GM20431 (cell line): ENCODE data around the gene SEMA3F.

Experiments
- in situ Hi-C: fragments of 300-500 bp; cut with MseI, MboI; formaldehyde crosslinking; loops from one replicate; pipeline ENCODE4 v1.15.0; 2020; ENCODE audit warnings: low sequenced_read_pairs; ENCODE audit not compliant: unreplicated experiment

The SEMA3F gene

GRCh38 chr3:50130436-50130835 is 24.7 kb upstream of the SEMA3F start:
- in situ Hi-C loops: no loop called here

GRCh38 chr3:50132421-50133282 is 22.5 kb upstream of the SEMA3F start:
- in situ Hi-C loops: no loop called here

DNA sequence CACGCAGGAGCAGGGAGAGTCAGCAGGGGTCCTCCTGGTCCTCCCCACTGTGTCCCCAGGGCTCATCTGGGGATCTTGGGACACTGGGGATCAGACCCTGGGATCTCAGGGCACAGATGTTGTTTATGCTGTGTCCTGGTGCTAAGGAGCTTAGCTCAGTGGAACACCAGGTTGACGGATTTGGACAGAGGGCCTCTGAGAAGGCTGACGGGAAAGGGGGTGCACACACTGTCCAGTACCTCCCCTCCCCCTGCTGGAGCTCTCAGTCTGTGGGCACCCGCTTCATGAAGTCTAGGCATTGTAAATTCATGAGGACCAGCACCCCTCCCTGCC is 21.9 kb upstream of the SEMA3F start:
- in situ Hi-C loops: no loop called here

DNA sequence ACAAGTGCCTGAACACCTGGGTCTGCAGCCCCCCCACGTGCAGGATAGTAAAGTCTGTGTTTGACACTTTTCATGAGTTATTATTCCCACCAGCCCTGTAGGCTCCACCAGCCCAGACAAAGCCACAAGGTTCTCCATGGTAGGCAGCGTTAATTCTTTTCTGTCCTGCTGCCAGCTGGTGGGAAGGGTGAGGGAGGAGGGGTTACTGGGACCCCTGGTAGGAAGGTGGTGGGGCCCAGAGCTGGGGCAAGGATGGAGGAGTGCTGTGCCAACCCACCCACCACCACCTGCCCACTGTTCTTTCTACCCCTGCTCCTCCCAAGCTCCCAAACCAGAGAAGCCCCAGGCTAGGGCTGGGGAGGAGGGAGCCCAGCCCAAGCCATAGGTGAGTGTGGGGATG is 20.8 kb upstream of the SEMA3F start:
- in situ Hi-C loops: no loop called here

- in situ Hi-C loops: no loop called here
Observed at GRCh38 chr3:50135964-50136363, 19.2 kb upstream of the SEMA3F start.

DNA sequence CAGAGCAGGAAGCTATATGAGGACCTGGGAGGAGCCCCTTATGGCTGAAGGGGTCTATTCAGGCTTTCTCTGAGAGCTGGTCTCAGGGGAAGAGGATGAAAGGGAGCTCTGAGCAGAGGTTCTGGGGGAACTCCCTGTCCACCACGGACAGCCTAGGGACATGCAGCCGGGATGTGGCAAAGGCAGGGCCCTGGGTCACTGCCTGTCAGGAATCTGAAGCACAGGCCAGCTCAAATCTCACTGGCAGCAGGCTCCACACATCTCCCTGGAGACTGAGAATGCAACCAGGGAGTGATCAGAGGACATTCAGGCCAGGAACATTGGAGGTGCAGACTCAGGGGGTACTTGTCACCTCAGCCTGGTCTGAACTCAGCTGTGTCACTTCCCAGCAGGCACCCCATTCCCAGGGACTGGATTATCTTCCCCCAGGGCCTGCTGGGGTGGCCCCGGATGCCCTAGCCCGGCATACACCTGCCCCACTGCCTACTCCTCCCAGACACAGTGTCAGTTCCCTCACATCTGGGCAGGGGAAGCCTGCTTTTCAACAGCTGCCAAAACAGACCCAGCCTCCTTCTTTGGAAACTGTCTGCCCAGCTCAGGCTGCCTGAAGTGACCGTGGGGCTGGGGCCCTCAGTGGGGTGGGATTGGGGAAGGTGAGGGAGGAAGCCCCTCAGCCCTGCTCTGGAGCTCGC is 18.3 kb upstream of the SEMA3F start:
- in situ Hi-C loops: no loop called here

GRCh38 chr3:50137531-50137930 is 17.6 kb upstream of the SEMA3F start:
- in situ Hi-C loops: no loop called here

DNA sequence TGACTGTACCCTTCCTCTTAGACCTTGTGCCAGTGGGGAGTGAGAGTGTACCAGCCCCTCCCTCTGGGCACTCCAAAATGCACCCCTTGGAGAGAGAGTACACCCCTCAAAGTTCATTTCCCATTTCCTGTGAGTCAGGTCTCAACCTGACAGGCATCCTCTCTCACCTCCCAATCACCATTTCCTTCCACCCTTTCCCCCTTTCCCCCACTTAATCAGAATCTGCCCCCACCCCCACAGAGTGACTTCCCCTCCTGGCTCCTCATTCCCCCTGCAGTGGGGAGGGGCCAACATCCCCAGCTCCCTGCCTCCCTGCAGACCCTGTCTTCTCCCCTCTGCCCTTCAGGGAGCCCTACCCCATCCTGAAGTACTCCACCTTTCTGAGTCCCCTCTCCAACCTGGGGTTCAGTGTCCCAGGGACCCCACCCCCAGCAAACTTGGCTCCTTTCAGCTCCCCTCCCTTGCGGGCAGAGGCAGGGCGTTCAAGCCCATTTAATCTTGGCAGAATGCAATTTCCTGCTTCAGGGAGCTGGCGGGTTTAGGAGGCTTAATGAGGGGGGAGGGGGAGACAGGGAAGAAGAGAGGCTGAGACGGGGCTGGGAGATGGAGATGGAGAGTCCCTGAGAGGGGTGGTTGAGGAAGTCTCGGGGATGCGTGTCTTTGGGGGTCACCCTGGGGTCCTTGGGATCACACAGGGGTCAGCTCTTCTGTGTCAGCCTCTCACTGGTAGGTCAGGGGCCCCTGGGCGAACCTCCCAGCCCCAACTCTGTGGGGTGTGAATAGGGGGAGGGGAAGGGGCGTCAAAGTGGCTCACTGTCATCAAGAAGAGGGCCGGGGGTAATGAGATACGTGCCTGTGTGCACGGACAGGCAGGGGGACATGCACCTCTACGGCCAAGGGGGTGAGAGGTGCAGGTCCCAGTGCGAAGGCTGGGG is 16.6 kb upstream of the SEMA3F start:
- in situ Hi-C loops: no loop called here

DNA sequence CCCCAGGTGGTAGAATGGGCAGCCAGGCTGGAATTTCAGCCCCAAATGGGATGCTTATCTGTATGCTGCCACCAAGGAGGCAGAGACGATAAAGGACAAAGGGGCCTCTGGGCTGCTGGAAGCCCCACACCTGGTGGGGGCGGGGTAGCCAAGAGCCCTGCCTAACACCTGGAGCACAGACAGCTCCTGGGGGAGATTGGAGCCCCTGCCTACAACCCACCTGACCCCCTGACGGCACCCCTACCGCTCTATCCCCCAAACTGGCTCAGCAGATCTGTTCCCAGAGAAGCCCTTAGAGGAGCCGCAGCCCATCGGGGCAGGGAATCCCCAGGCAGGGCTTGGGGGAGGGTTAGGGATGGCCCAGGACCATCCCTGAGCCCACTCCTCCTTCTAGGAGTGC is 15.8 kb upstream of the SEMA3F start:
- in situ Hi-C loops: no loop called here

DNA sequence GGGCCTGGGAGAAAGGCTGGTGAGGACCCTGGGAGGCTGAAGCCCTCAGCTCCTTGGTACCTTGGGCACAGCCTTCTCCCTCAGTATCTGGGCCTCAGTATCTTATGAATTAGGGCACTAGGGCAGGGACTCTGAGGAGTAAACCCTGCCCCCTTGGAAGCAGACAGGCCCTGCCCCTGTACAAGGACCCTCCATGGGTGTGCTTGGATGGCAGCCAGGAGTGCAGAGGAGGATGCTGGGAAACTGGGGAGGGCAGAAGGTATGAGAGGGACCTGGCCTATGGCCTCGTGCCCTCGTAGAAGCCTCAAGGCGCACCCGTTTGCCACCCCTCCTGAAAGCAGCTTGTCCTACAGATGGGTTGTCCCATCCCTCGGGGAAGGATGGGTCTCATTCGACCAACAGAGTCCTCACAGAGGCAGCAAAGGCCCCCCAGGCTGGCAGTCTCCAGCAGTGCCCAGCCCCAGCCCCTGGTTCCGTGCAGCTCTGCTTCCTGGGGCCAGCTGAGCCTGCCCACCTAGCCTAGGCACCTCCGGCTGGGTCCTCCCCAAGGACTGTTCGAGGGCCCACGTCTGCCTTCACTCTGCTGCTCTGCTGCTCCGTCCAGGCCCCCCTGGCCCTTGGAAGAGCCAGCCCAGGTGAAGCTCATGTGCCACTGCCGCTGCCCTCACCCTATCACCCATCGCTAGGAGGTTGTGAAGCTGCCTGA is 15.3 kb upstream of the SEMA3F start:
- in situ Hi-C loops: no loop called here

DNA sequence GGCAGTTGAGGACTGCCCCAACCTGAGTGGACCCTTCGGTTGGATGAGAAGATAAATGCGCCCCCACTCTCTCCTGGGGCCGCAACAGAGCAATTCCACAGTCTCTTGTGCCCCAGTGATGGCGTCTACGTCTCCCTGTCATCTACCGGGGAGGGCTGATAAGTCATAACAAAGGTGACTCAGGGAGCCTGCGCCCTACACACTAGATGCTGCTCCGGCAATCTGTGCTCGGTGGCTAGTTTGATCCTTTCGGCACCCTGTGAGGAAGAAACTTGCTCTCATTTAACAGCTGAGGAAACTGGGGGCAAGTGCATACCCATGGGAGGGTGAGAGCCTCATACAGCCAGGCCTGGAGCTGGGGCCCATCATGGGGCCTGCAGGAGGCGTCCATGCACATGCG is 14.1 kb upstream of the SEMA3F start:
- in situ Hi-C loops: no loop called here

DNA sequence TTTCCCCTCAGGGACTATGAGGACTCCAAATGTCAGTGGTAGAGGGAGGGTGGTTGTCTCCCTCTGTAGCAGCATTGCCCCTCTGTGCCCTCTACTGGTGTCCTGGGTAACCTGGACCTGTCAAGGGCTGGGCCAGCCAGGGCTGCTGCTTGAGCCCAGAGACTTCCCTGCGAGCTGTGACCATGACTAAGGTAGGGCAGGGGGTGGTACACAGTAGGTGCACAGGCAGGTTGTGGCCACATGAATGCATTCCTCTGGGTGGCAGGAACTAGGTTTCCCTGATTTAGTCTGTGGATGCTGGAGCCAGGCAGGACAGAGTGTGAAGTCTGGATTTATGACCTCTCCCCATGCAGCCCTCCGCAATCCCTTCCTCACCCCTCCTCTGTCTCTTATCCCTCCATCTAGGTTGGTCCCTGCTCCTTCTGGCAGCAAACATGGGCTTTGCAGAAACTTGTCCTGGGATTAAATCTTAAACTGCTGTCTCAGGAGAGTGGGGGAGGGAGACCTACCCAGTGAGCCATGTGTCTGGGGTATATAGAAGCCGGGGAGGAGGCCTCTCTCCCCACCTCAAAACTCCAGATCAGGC is 8.7 kb upstream of the SEMA3F start:
- in situ Hi-C loops: no loop called here

DNA sequence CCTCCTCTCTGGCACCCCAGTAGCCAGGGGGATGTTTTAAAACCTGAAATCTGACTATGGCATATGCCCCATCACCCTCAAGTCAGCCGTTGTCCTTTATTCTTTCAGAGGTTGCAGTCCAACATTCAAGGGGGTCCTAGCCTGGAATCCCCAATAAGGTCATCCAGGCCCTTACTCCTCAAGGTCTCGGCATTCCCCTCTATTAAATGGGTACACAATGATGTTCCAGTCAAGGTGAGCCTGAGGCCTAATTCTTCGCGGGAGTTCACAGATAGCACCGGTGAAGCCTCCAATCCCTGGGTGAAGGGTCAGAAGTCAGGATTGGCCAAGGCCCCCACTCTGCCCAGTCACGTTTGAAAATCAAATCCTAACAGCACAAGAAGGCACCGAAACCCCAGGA is 8.1 kb upstream of the SEMA3F start:
- in situ Hi-C loops: no loop called here

DNA sequence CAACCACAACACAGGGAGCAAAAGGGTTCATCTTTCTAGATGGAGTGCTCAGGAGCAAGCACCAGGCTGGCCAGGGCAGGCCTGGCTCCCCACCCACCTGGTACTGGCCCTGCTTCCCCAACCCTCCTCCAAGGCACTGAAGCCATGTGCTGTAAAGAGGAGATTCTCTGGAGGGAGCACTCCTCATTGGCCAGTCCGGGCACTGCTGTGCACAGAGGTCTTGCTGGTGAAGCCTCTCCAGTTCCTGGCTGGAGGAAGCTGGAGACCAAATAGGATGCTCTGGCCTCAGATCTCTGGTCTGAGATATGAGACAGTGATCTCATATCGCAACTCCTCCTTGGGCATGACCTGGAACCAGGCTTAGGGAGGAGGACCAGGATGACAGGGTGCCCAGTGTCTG is 7.7 kb upstream of the SEMA3F start:
- in situ Hi-C loops: no loop called here

DNA sequence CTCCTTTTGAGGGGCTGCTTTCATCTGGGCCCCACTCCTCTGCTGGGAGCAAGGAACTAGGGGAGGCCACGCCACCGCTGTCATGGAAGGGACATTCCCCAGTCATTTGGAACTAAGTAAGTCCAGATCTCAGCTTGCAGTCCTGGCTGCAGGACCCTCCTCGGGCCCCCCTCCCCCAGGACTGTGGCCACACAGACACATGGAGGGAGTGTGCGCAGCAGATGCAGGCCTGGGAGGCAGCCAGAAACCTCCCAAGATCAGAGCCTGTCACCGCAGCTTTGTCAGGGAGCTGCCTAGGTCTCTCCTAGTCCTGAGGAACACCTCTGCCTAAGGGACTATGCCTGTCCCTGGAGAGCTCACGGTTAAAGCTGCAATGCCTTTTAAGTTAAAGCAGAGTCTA is 7.3 kb upstream of the SEMA3F start:
- in situ Hi-C loops: no loop called here

- in situ Hi-C loops: no loop called here
Observed at GRCh38 chr3:50150404-50150750, 4.7 kb upstream of the SEMA3F start.

DNA sequence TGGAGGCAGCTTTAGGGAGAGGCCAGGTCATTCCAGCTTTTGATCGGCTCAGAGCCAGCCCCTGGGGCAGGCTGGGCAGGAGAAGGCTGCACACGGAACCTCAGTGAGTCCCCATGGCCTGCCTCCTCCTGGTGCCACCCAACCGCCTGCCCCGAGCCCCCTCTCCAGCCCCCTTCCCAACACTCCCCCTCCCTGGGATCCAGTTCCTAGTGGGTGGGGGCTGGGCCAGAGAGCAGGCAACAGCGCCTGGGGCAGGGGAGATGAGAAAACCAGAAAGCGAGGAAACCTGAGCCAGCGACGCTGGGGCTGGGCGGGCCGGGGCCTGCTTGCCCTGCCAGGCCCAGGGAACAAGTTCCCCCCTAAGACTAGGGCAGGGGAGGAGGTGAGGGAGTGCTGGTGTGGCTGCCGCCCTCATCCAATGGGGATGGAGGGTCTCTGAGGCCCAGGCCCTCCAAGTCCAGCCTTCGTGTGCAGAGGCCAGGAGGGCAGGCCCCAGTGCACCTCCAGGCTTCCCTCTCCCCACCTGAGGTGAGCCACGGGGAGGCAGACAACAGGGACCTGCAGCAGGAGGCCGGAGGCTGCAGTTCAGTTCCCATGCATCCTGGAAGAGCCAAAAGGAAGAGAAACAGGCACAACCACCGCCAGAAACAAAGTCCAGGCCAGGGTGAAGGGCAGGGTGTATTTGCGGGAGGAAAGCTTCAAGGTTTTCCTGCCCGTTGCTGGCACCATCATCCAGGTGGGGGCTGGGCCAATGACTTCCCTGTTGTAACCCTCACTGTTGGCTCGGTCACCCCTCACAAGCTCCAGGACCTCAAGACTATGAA is 4.0 kb upstream of the SEMA3F start:
- in situ Hi-C loops: no loop called here

GRCh38 chr3:50151728-50152127 is 3.4 kb upstream of the SEMA3F start:
- in situ Hi-C loops: no loop called here
